HG02610 (cell line): ENCODE data around the gene CHCHD3.

Source experiments
- ATAC-seq: cut with Tn5 transposase; IDR thresholded peaks from one replicate; pipeline ENCODE4 v1.9.1; 2021; ENCODE audit warnings: mild to moderate bottlenecking, moderate library complexity; ENCODE audit not compliant: unreplicated experiment

The CHCHD3 gene

GRCh38 chr7:132871419-132871818 lies 210.5 kb downstream of the CHCHD3 start:
- ATAC-seq: no peak

GRCh38 chr7:132869166-132869861 lies 212.6 kb downstream of the CHCHD3 start:
- ATAC-seq: no peak

- ATAC-seq: no peak
Measured at GRCh38 chr7:132866551-132866950, 215.3 kb downstream of the CHCHD3 start.

GRCh38 chr7:132866144-132866531 lies 215.8 kb downstream of the CHCHD3 start:
- no peak for ATAC-seq

GRCh38 chr7:132865366-132866143 lies 216.3 kb downstream of the CHCHD3 start:
- no peak for ATAC-seq

GRCh38 chr7:132861940-132862554 lies 219.8 kb downstream of the CHCHD3 start:
- ATAC-seq: no peak

GRCh38 chr7:132861424-132861823 lies 220.5 kb downstream of the CHCHD3 start:
- no peak for ATAC-seq

- no peak for ATAC-seq
Measured at GRCh38 chr7:132859199-132859598, 222.7 kb downstream of the CHCHD3 start.

GRCh38 chr7:132858760-132859159 lies 223.1 kb downstream of the CHCHD3 start:
- no peak for ATAC-seq

GRCh38 chr7:132858251-132858650 lies 223.6 kb downstream of the CHCHD3 start:
- no peak for ATAC-seq

GRCh38 chr7:132857703-132858102 lies 224.2 kb downstream of the CHCHD3 start:
- no peak for ATAC-seq

- no peak for ATAC-seq
Measured at GRCh38 chr7:132857031-132857430, 224.9 kb downstream of the CHCHD3 start.

- ATAC-seq: no peak
Measured at GRCh38 chr7:132856416-132856815, 225.5 kb downstream of the CHCHD3 start.

GRCh38 chr7:132855901-132856300 lies 226.0 kb downstream of the CHCHD3 start:
- no peak for ATAC-seq

GRCh38 chr7:132854238-132854637 lies 227.7 kb downstream of the CHCHD3 start:
- ATAC-seq: no peak

GRCh38 chr7:132847376-132847775 lies 234.5 kb downstream of the CHCHD3 start:
- no peak for ATAC-seq

- ATAC-seq: no peak
Measured at GRCh38 chr7:132846086-132846485, 235.8 kb downstream of the CHCHD3 start.

GRCh38 chr7:132842478-132842877 lies 239.4 kb downstream of the CHCHD3 start:
- ATAC-seq: no peak

- ATAC-seq: no peak
Measured at GRCh38 chr7:132840199-132840598, 241.7 kb downstream of the CHCHD3 start.

GRCh38 chr7:132838313-132838712 lies 243.6 kb downstream of the CHCHD3 start:
- no peak for ATAC-seq

- ATAC-seq: no peak
Measured at GRCh38 chr7:132837529-132837928, 244.4 kb downstream of the CHCHD3 start.

GRCh38 chr7:132836746-132837145 lies 245.1 kb downstream of the CHCHD3 start:
- no peak for ATAC-seq
